ENCODE measurements around the gene MT1B. TPM values are rescaled to one million over a fixed set of nuclear protein-coding genes. Genes with fewer than 3 reads are reported as not detected.

Gene MT1B
- total RNA-seq, 1 experiment from 2014 or later: not detected

- Mint-ChIP-seq H3K9me3 (peaks cover 0 to 12% of the 10 kb centered on the region in 2 experiments; a peak in 2 of 5 replicates), H3K27me3 (ENCODE audit: low read depth) (peaks cover 99% of the 10 kb centered on the region), H3K27ac (no peak overlapping the region), H3K4me1 (peaks cover 19 to 33% of the 10 kb centered on the region in 2 experiments), H3K4me3 (peak overlapping the region in 1 of 2 experiments; percentile 79; a peak in 1 of 5 replicates), H3K36me3 (ENCODE audit: insufficient read depth in 1 of 3, low read depth in 3 of 3) (no peaks in the 10 kb centered on the region)
- peaks cover 7% of the 10 kb centered on the region for H3K23me2 ChIP-seq (ENCODE audit: insufficient read length, low read depth, low read length, poor library complexity, severe bottlenecking)
- H4K91ac ChIP-seq (ENCODE audit: insufficient read length, low read depth, low read length): no peak overlapping the region
- H2BK120ac ChIP-seq (ENCODE audit: low read depth, low read length, poor library complexity, severe bottlenecking): no peak overlapping the region
- peaks cover 88% of the 10 kb centered on the region for H3K27me3 ChIP-seq (ENCODE audit: insufficient read depth, low read length)
- H4K20me1 ChIP-seq (ENCODE audit: control insufficient read depth, insufficient read depth, insufficient read length): no peaks in the 10 kb centered on the region
- H2BK12ac ChIP-seq (ENCODE audit: insufficient read length, low read depth, low read length): no peak overlapping the region
- TF ChIP-seq, protein P1, sequence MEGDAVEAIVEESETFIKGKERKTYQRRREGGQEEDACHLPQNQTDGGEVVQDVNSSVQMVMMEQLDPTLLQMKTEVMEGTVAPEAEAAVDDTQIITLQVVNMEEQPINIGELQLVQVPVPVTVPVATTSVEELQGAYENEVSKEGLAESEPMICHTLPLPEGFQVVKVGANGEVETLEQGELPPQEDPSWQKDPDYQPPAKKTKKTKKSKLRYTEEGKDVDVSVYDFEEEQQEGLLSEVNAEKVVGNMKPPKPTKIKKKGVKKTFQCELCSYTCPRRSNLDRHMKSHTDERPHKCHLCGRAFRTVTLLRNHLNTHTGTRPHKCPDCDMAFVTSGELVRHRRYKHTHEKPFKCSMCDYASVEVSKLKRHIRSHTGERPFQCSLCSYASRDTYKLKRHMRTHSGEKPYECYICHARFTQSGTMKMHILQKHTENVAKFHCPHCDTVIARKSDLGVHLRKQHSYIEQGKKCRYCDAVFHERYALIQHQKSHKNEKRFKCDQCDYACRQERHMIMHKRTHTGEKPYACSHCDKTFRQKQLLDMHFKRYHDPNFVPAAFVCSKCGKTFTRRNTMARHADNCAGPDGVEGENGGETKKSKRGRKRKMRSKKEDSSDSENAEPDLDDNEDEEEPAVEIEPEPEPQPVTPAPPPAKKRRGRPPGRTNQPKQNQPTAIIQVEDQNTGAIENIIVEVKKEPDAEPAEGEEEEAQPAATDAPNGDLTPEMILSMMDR (conservative IDR thresholded peaks at IDR 0.05): no peak
- no CpG with 5 or more reads among the region's 10 CpGs for WGBS (ENCODE audit: extremely low coverage, insufficient read length, low lambda C conversion rate)
- no peak overlapping the region for H3K27ac ChIP-seq (ENCODE audit: insufficient read length, low read depth, low read length)
- no peak overlapping the region for H2BK15ac ChIP-seq (ENCODE audit: low read depth, low read length)
- H3T11ph ChIP-seq (ENCODE audit: low read length): no peak overlapping the region
- H2BK5ac ChIP-seq (ENCODE audit: insufficient read length, low read length): no peak overlapping the region
- H3K14ac ChIP-seq (ENCODE audit: insufficient read depth, low read length): no peak overlapping the region
- H3K56ac ChIP-seq (ENCODE audit: insufficient read length, low read depth, low read length): no peak overlapping the region
- H2AK5ac ChIP-seq (ENCODE audit: insufficient read length, low read length): no peak overlapping the region
- no peak overlapping the region for H4K8ac ChIP-seq (replicated peaks; ENCODE audit: insufficient read length, low read depth, low read length)
- no peak overlapping the region for H3K23ac ChIP-seq (ENCODE audit: insufficient read length, low read depth, low read length)
- DNase-seq: no peak
- H3K9me3 ChIP-seq (ENCODE audit: control insufficient read depth, low read depth, low read length): no peaks in the 10 kb centered on the region
- H2AFZ ChIP-seq (ENCODE audit: low read length): no peak overlapping the region
- H4K5ac ChIP-seq (ENCODE audit: insufficient read length, low read depth, low read length): no peak overlapping the region
- H3K79me1 ChIP-seq (ENCODE audit: insufficient read depth, low read depth, low read length, poor library complexity, severe bottlenecking): no peaks in the 10 kb centered on the region
- H3K18ac ChIP-seq (ENCODE audit: insufficient read length, low read depth, low read length): no peak overlapping the region
- no peak overlapping the region for H3K9ac ChIP-seq (ENCODE audit: extremely low read depth, insufficient read length, low read length)
- H2BK20ac ChIP-seq (ENCODE audit: low read depth, low read length, poor library complexity, severe bottlenecking): no peak overlapping the region
- H3K4me1 ChIP-seq (ENCODE audit: insufficient read depth, low read length): no peaks in the 10 kb centered on the region; the same call in 1 of the 2 replicates
- H3K4me2 ChIP-seq (ENCODE audit: insufficient read depth, insufficient read length, low read length): no peak overlapping the region
- no peak overlapping the region for H3K4ac ChIP-seq (ENCODE audit: low read depth, low read length)
- no peaks in the 10 kb centered on the region for H3K79me2 ChIP-seq (ENCODE audit: insufficient read depth, low read length)
These were observed 20.5 kb upstream of the MT1B start for GRCh38 chr16:56631197-56631596.

Measured in H9 (cell line).